Measurements from ENCODE around the gene IPO9.
"Not testable (repeated sequence)": the region's sequence is repeated elsewhere in the genome, so short reads cannot be mapped to it uniquely, and the experiment has no call there.

The IPO9 gene

GRCh38 chr1:201850053-201850397, 21.1 kb downstream of the IPO9 start:
- no peak for DNase-seq

- DNase-seq: no peak
These were observed 23.0 kb downstream of the IPO9 start for GRCh38 chr1:201851949-201852348.

- not testable (repeated sequence) for DNase-seq
These were observed 27.8 kb downstream of the IPO9 start for GRCh38 chr1:201856722-201857121.

- no peak for DNase-seq
These were observed 30.5 kb downstream of the IPO9 start for GRCh38 chr1:201859424-201859823.

- no peak for DNase-seq
These were observed 32.5 kb downstream of the IPO9 start for GRCh38 chr1:201861448-201861847.

GRCh38 chr1:201870397-201870796, 41.4 kb downstream of the IPO9 start:
- DNase-seq: no peak

- DNase-seq: no peak
These were observed 45.7 kb downstream of the IPO9 start for GRCh38 chr1:201874672-201875071.

GRCh38 chr1:201876148-201876818, 47.3 kb downstream of the IPO9 start:
- DNase-seq: no peak

GRCh38 chr1:201877877-201878401, 49.0 kb downstream of the IPO9 start:
- peak; percentile 67 for DNase-seq

GRCh38 chr1:201880928-201881571, 52.1 kb downstream of the IPO9 start:
- DNase-seq: no peak

GRCh38 chr1:201881617-201882016, 52.7 kb downstream of the IPO9 start:
- no peak for DNase-seq

- DNase-seq: peak; percentile 61
These were observed 53.7 kb downstream of the IPO9 start for GRCh38 chr1:201882665-201883132.

GRCh38 chr1:201883266-201883665, 54.3 kb downstream of the IPO9 start:
- DNase-seq: no peak

- peak; percentile 59 for DNase-seq
These were observed 54.8 kb downstream of the IPO9 start for GRCh38 chr1:201883786-201884185.

GRCh38 chr1:201884425-201884824, 55.5 kb downstream of the IPO9 start:
- DNase-seq: peak; percentile 77

- peak; percentile 87 for DNase-seq
These were observed 56.6 kb downstream of the IPO9 start for GRCh38 chr1:201885531-201886075.

GRCh38 chr1:201886103-201886885, 57.3 kb downstream of the IPO9 start:
- DNase-seq: no peak

- DNase-seq: no peak
These were observed 58.3 kb downstream of the IPO9 start for GRCh38 chr1:201887116-201887866.

GRCh38 chr1:201888282-201889089, 59.5 kb downstream of the IPO9 start, which contains the start of gene SHISA4:
Gene SHISA4, plus strand, starts transcription at chr1:201888898. Its CDS starts 97 bp downstream, at chr1:201888995.
- DNase-seq: no peak

GRCh38 chr1:201889090-201889968, 60.4 kb downstream of the IPO9 start:
- DNase-seq: no peak

Data from hematopoietic multipotent progenitor cell treated with erythropoietin and hydrocortisone succinate and interleukin-3 and kit ligand, for 8 days (in vitro differentiated cells).